Measurements from ENCODE around the gene PGAP1.

DNA sequence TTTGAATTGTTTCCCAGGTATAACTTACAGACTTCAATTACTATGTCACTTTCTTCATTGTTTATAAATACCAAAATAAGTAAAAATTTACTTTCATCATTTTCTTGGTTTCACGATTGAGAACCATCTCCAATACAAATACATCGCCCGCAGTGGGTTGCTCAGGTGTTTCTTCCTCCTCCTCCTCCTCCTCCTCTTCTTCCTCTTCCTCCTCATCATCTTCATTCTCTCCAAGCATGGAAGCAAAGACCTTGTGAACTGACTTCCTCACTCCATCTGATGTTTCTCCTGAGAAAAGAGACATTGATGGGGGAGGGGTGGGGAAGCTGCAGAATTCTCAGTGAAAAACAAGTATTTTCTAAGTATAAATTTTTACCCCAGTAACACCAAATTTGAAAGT lies 133.6 kb downstream of the PGAP1 start:
- TF ChIP-seq, protein P1, sequence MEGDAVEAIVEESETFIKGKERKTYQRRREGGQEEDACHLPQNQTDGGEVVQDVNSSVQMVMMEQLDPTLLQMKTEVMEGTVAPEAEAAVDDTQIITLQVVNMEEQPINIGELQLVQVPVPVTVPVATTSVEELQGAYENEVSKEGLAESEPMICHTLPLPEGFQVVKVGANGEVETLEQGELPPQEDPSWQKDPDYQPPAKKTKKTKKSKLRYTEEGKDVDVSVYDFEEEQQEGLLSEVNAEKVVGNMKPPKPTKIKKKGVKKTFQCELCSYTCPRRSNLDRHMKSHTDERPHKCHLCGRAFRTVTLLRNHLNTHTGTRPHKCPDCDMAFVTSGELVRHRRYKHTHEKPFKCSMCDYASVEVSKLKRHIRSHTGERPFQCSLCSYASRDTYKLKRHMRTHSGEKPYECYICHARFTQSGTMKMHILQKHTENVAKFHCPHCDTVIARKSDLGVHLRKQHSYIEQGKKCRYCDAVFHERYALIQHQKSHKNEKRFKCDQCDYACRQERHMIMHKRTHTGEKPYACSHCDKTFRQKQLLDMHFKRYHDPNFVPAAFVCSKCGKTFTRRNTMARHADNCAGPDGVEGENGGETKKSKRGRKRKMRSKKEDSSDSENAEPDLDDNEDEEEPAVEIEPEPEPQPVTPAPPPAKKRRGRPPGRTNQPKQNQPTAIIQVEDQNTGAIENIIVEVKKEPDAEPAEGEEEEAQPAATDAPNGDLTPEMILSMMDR (IDR thresholded peaks at IDR 0.05): no peak
- TF ChIP-seq POLR2AphosphoS5 (IDR thresholded peaks at IDR 0.05; ENCODE audit: low read depth, low read length) (no peak), SIN3A (IDR thresholded peaks at IDR 0.05; ENCODE audit: borderline replicate concordance, insufficient read depth, low read depth, low read length) (no peak)
